ENCODE results near the gene ASB10. TPM values are rescaled to one million over a fixed set of nuclear protein-coding genes. Genes with fewer than 3 reads are reported as not detected.

The ASB10 gene
- total and polyA plus RNA-seq, 2 of the 8 experiments (the other 6 are each of a cell fraction or from before 2014, with no cell fraction given): not detected

DNA sequence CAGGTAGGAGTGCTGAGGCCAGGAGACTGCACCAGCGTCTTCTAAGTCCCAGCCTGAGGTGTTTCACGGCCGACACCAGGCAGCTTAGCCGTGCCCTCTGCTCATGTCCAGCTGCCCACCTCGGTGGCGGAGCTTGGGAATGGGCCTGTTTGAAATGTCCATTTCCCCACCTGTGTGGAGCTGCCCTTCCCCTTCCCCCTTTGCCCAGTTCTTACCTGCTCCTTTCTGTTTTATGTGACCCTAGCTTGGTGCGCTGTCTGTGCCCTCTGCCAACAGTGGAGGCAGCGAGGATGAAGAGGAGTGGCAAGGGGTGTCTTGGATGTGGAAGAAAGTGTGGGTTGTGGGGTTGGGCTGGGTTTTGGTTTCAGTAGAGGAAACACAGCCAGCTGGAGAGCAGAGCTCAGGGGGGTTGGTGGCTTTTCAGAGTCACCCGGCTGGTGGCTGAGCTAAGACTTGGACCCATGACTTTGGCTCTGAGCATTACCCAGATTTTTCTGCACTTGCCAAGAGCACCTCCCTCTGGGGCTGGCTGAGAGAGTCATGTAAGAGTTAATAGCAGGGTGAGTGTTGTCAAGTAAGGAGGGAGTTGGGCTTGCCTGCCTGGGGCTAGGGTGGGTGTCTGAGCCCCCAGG is 57.0 kb downstream of the ASB10 start (continued):
- TF ChIP-seq CHD7 (IDR thresholded peaks at IDR 0.05; ENCODE audit: insufficient replicate concordance, low read length) (no peak), CTBP2 (IDR thresholded peaks at IDR 0.05; ENCODE audit: borderline replicate concordance, insufficient read depth, insufficient read length, low read length) (no peak), RAD21 (IDR thresholded peaks at IDR 0.05 in 1 of 2, conservative IDR thresholded peaks at IDR 0.05 in 1 of 2; ENCODE audit: low read depth in 2 of 2, low read length in 2 of 2) (no peak), GABPA (IDR thresholded peaks at IDR 0.05; ENCODE audit: borderline replicate concordance, insufficient read depth, low read length) (no peak), CREB1 (IDR thresholded peaks at IDR 0.05) (no peak), BCL11A (IDR thresholded peaks at IDR 0.05; ENCODE audit: low read depth in 2 of 2, low read length in 2 of 2) (no peak), KDM5A (IDR thresholded peaks at IDR 0.05; ENCODE audit: low read length) (no peak), KDM4A (IDR thresholded peaks at IDR 0.05; ENCODE audit: low read depth, low read length, severe bottlenecking) (no peak), GTF2F1 (IDR thresholded peaks at IDR 0.05; ENCODE audit: borderline replicate concordance, low read depth, low read length) (no peak), TAF7 (optimal IDR thresholded peaks at IDR 0.05; ENCODE audit: borderline replicate concordance, low read depth, low read length) (no peak), SP2 (IDR thresholded peaks at IDR 0.05; ENCODE audit: low read length) (no peak)
